SHP77 treated with DMSO at 0.1 percent for 48 hours (cell line): Measurements from ENCODE around the gene RNF19B.

Experiments used
- DNase-seq: peaks from one replicate; lab custom pipeline; 2025; lab: John Stamatoyannopoulos, UW

RNF19B gene

DNA sequence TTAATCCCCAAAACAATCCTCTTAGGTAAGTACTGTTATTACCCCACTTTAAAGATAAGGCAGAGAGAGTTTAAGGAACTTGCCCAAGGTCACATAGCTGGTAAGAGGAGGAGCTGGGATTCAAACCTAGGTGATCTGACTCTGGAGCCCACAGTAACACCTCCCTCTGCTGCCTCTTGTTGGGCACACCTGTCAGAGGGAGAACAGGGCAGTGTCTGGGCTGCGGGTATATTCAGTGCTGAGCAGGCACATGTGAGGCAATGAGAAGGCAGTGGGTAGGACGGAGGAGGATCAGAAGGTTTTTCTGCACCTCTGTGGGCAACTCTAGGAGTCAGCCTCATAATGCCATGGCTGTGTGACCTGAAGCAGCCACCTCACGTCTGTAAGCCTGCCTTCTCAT, 76.5 kb downstream of the RNF19B start:
- DNase-seq: no peak

DNA sequence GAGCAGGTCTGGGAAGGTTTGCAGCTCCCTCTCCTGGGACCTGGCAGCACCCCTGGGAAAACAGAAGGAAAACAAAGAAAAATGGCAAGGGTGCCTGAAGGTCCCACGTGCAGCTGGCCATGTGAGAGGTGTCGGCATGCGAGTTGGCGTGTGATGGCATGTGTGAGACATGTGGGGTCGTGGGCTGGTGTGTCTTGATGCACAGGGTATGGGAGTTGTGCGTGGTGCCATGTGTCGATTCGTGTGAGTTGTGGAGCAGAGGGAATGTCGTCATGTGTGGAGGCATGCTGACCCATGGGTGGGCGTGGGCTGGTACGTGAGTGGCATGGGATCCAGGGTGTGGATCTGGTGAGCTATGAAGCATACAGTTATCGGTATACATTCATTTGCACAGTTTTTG, 77.0 kb downstream of the RNF19B start:
- DNase-seq: no peak

- no peak for DNase-seq
Observed at GRCh38 chr1:32886828-32887414, 77.7 kb downstream of the RNF19B start.
